GM23338 (cell line): Measurements from ENCODE around the gene SLFN13. TPM values are rescaled to one million over a fixed set of nuclear protein-coding genes. Genes with fewer than 3 reads are reported as not detected.
A peak's percentile ranks its signal among the peaks of the same experiment; 100 is the strongest.

Experiments
- ATAC-seq: fragments of 200-7000 bp; cut with Tn5 transposase; 3 replicates; pipeline ENCODE4 v1.9.1; 2020
- DNase-seq: peaks from one replicate; pipeline ENCODE4 v3.0.0-alpha.2; 2015; ENCODE audit warnings: low spot score
- H2AFZ ChIP-seq: fragments of 200-600 bp; sonication (generic); 2 replicates; pipeline ENCODE4 v1.8.0; 2016; ENCODE audit warnings: antibody characterized with exemption, mild to moderate bottlenecking, moderate library complexity
- H3F3A ChIP-seq: fragments of 200-600 bp; sonication (generic); replicated peaks from 2 replicates; pipeline ENCODE4 v1.8.0; 2017; ENCODE audit warnings: antibody characterized with exemption, mixed run types, low read depth
- H3K27ac ChIP-seq: fragments of 200-600 bp; sonication (generic); 2 replicates; pipeline ENCODE4 v1.6.1; 2016; ENCODE audit warnings: low read depth
- H3K27me3 ChIP-seq: fragments of 200-600 bp; sonication (generic); 2 replicates; pipeline ENCODE4 v1.8.0; 2016; ENCODE audit warnings: mild to moderate bottlenecking, mixed run types, moderate library complexity; ENCODE audit not compliant: insufficient read depth
- H3K36me3 ChIP-seq: fragments of 200-600 bp; sonication (generic); 2 replicates; pipeline ENCODE4 v1.8.0; 2016; ENCODE audit warnings: mild to moderate bottlenecking; ENCODE audit not compliant: insufficient read depth
- H3K4me1 ChIP-seq: fragments of 200-600 bp; sonication (generic); 2 replicates; pipeline ENCODE4 v1.8.0; 2016; ENCODE audit warnings: mild to moderate bottlenecking, moderate library complexity; ENCODE audit not compliant: insufficient read depth
- H3K4me2 ChIP-seq: fragments of 200-600 bp; sonication (generic); 2 replicates; pipeline ENCODE4 v1.7.1; 2017; ENCODE audit warnings: mixed run types
- H3K4me3 ChIP-seq: fragments of 200-600 bp; sonication (generic); 2 replicates; pipeline ENCODE4 v1.6.1; 2016; ENCODE audit warnings: mixed run types
- H3K79me2 ChIP-seq: fragments of 200-600 bp; sonication (generic); replicated peaks from 2 replicates; pipeline ENCODE4 v1.8.0; 2017; ENCODE audit warnings: mild to moderate bottlenecking; ENCODE audit not compliant: insufficient read depth
- H3K9me2 ChIP-seq: fragments of 200-600 bp; sonication (generic); 2 replicates; pipeline ENCODE4 v1.8.0; 2017; ENCODE audit not compliant: insufficient read depth
- H4K20me1 ChIP-seq: fragments of 200-600 bp; sonication (generic); replicated peaks from 2 replicates; pipeline ENCODE4 v1.8.0; 2017; ENCODE audit warnings: mild to moderate bottlenecking; ENCODE audit not compliant: insufficient read depth
- H3K27ac Mint-ChIP-seq: 2 replicates; pipeline ENCODE4 v1.8.0; 2020; ENCODE audit warnings: inconsistent platforms, mild to moderate bottlenecking, moderate library complexity, mixed read lengths
- H3K27me3 Mint-ChIP-seq: 3 replicates; pipeline ENCODE4 v1.8.0; 2022; ENCODE audit warnings: low read depth, mild to moderate bottlenecking, moderate library complexity, mixed read lengths, inconsistent platforms; ENCODE audit not compliant: insufficient read depth, poor library complexity
- H3K36me3 Mint-ChIP-seq: 3 replicates; pipeline ENCODE4 v1.8.0; 2021; ENCODE audit warnings: low read depth, mild to moderate bottlenecking, inconsistent platforms, moderate library complexity, mixed read lengths
- H3K4me1 Mint-ChIP-seq: 3 replicates; pipeline ENCODE4 v1.8.0; 2020; ENCODE audit warnings: mild to moderate bottlenecking, inconsistent platforms, mixed read lengths
- H3K4me3 Mint-ChIP-seq: 3 replicates; pipeline ENCODE4 v1.8.0; 2021; ENCODE audit warnings: moderate library complexity, mild to moderate bottlenecking, inconsistent platforms, mixed read lengths
- H3K9me3 Mint-ChIP-seq: 3 replicates; pipeline ENCODE4 v1.8.0; 2020; ENCODE audit warnings: moderate library complexity, mild to moderate bottlenecking, inconsistent platforms, mixed read lengths
- EZH2 ChIP-seq: fragments of 200-600 bp; sonication (generic); IDR thresholded peaks from one replicate; pipeline ENCODE4 v1.8.0; 2017; ENCODE audit warnings: antibody characterized with exemption, mild to moderate bottlenecking, low read depth; ENCODE audit not compliant: unreplicated experiment
- NANOG ChIP-seq: IDR thresholded peaks from 2 replicates; pipeline ENCODE4 v1.6.1; 2016; ENCODE audit warnings: antibody characterized with exemption, borderline replicate concordance
- STAT1 ChIP-seq: IDR thresholded peaks from one replicate; pipeline ENCODE4 v1.6.1; 2016; ENCODE audit warnings: antibody characterized with exemption; ENCODE audit not compliant: unreplicated experiment
- ZNF114 ChIP-seq: fragments of 250-450 bp; sonication (Bioruptor Pico); IDR thresholded peaks from 2 replicates; pipeline ENCODE4 v1.5.0; 2020; ENCODE audit warnings: mild to moderate bottlenecking, moderate library complexity
- ZNF462 ChIP-seq: fragments of 250-450 bp; sonication (Bioruptor Pico); IDR thresholded peaks from 2 replicates; pipeline ENCODE4 v1.5.0; 2020; ENCODE audit warnings: mild to moderate bottlenecking, moderate library complexity
- polyA plus RNA-seq: library from polyadenylated mRNA; unstranded; fragments of >200 nt; fragmentation: Nextera tagmentation; extraction: Ambion mirVana; gene quantifications from 2 replicates; pipeline ENCODE4 v1.2.1, GENCODE V29; 2016
- total RNA-seq: library from RNA; depleted of rRNA; stranded (reverse); fragments of >200 nt; shearing (Covaris generic); gene quantifications from 2 replicates; pipeline ENCODE4 v1.2.3, GENCODE V29; 2014
- TF ChIP-seq, protein P1 (sequence below): IDR thresholded peaks from 2 replicates; pipeline ENCODE4 v1.6.1; 2016; ENCODE audit warnings: antibody characterized with exemption

SLFN13 gene
- total and polyA plus RNA-seq, 2 experiments from 2014 or later, result 1.0 to 3.1 TPM

DNA sequence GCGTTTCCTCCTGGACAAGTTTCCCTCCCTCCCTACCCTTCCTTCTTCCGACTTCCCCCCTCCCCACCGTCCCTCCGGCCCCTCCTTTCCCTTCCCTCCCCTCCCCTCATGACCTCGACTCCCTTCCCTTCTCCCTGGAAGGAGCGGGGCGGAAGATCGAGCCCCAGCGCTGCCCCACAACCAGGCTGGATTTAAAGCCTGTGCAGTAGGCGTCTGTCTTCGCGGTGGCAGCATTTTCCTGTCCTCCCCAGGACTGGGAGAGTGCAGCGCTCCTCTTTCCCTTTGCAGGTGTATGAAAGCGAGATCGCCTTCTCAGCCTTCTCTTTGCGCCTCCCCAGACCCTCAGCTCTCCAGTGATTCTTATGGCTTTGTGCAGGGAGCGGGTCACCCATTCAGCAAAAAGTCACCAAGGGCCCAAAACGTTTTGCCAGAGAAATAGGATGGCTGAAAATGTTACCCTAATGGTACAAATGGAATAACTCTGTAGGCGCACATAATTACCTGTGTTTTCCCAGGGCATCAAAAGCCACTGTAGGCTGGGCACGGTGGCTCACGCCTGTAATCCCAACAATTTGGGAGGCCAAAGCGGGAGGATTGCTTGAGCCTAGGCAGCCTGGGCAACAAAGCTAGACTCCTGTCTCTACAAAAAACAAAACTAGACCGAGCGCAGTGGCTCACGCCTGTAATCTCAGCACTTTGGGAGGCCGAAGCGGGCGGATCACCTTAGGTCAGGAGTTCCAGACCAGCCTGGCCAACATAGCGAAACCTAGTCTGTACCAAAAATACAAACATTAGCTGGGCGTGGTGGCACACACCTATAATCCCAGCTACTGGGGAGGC lies 48.1 kb upstream of the SLFN13 start:
- H3K27ac Mint-ChIP-seq, result no peak overlapping the region
- H3K4me2 ChIP-seq, result peak overlapping the region; percentile 78
- DNase-seq, result peak; percentile 76

DNA sequence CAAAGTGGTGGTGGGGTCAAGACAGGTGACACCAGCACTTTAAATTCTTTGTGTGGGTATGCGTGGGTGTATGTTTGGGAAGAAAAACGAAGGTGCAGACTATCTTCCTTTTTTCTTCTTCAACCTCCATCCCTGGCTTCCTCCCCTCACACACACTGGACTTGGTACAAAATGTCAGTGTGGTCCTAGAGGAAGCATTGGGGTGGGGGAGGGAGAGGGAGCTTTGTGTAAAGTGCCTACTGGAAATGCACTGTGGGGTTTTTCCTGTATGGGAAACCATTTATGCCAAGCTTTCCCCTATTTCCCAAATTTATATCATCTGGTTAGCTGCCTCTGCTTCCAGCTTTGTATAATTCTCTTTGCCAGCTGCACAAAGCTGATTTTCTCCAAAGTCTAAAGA lies 44.5 kb upstream of the SLFN13 start:
- H4K20me1 ChIP-seq, result peaks cover 21% of the 10 kb centered on the region
- H3K4me3 ChIP-seq, result no peak overlapping the region

More for the DNA sequence above, 48.1 kb upstream of the SLFN13 start:
- H3K79me2 ChIP-seq, result no peaks in the 10 kb centered on the region
- Mint-ChIP-seq H3K9me3 (peaks cover 16% of the 10 kb centered on the region), H3K4me1 (peaks cover 41% of the 10 kb centered on the region), H3K36me3 (peaks cover 6% of the 10 kb centered on the region), H3K27me3 (peaks cover 93% of the 10 kb centered on the region), H3K4me3 (peak overlapping the region; percentile 66)
- H2AFZ ChIP-seq, result no peak overlapping the region
- peaks cover 22% of the 10 kb centered on the region for H4K20me1 ChIP-seq
- H3K36me3 ChIP-seq, result no peaks in the 10 kb centered on the region; the same call in 1 of the 2 replicates
- no peak for TF ChIP-seq ZNF114
- TF ChIP-seq EZH2, result peak; percentile 80
- H3K4me3 ChIP-seq, result peak overlapping the region; percentile 49
- H3F3A ChIP-seq, result peaks cover 10% of the 10 kb centered on the region
- no peak overlapping the region for H3K27ac ChIP-seq
- H3K27me3 ChIP-seq, result peaks cover 100% of the 10 kb centered on the region
- no peaks in the 10 kb centered on the region for H3K9me2 ChIP-seq
- peaks cover 55% of the 10 kb centered on the region for H3K4me1 ChIP-seq
- peak; percentile 40 for ATAC-seq

GRCh38 chr17:35491417-35491816 lies 42.9 kb upstream of the SLFN13 start:
- Mint-ChIP-seq H3K4me1 (peaks cover 43% of the 10 kb centered on the region), H3K27me3 (peaks cover 96% of the 10 kb centered on the region), H3K27ac (no peak overlapping the region), H3K36me3 (no peaks in the 10 kb centered on the region), H3K4me3 (no peak overlapping the region), H3K9me3 (no peaks in the 10 kb centered on the region; the same call in 1 of the 3 replicates)
- no peak for DNase-seq
- H3K79me2 ChIP-seq, result no peaks in the 10 kb centered on the region
- no peak overlapping the region for H3K4me2 ChIP-seq
- H2AFZ ChIP-seq, result no peak overlapping the region
- H3K4me3 ChIP-seq, result no peak overlapping the region
- H3K36me3 ChIP-seq, result no peaks in the 10 kb centered on the region
- H3K27ac ChIP-seq, result no peak overlapping the region
- peaks cover 50% of the 10 kb centered on the region for H3K4me1 ChIP-seq
- ATAC-seq, result no peak
- peaks cover 100% of the 10 kb centered on the region for H3K27me3 ChIP-seq
- H3F3A ChIP-seq, result peaks cover under 1% of the 10 kb centered on the region
- H3K9me2 ChIP-seq, result no peaks in the 10 kb centered on the region
- H4K20me1 ChIP-seq, result peaks cover 25% of the 10 kb centered on the region
- TF ChIP-seq ZNF462 (no peak), ZNF114 (no peak), STAT1 (no peak)
- TF ChIP-seq, protein P1, sequence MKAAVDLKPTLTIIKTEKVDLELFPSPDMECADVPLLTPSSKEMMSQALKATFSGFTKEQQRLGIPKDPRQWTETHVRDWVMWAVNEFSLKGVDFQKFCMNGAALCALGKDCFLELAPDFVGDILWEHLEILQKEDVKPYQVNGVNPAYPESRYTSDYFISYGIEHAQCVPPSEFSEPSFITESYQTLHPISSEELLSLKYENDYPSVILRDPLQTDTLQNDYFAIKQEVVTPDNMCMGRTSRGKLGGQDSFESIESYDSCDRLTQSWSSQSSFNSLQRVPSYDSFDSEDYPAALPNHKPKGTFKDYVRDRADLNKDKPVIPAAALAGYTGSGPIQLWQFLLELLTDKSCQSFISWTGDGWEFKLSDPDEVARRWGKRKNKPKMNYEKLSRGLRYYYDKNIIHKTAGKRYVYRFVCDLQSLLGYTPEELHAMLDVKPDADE, result no peak

More for the DNA sequence above, 44.5 kb upstream of the SLFN13 start:
- Mint-ChIP-seq H3K9me3 (no peaks in the 10 kb centered on the region; the same call in 1 of the 3 replicates), H3K27ac (no peak overlapping the region), H3K36me3 (no peaks in the 10 kb centered on the region), H3K4me3 (no peak overlapping the region), H3K27me3 (peaks cover 95% of the 10 kb centered on the region), H3K4me1 (peaks cover 39% of the 10 kb centered on the region)
- Histone ChIP-seq H3K4me2 (no peak overlapping the region), H2AFZ (no peak overlapping the region), H3K36me3 (no peaks in the 10 kb centered on the region), H3K4me1 (peaks cover 49% of the 10 kb centered on the region), H3K9me2 (no peaks in the 10 kb centered on the region), H3K27me3 (peaks cover 100% of the 10 kb centered on the region), H3K79me2 (no peaks in the 10 kb centered on the region), H3K27ac (no peak overlapping the region), H3F3A (peaks cover 10% of the 10 kb centered on the region)
- ATAC-seq (no peak), DNase-seq (peak; percentile 74)
- TF ChIP-seq NANOG (no peak), EZH2 (peak; percentile 58)
